Heart right ventricle (tissue), 16 donors: ENCODE data around the gene AIRE. TPM values are rescaled to one million over a fixed set of nuclear protein-coding genes. Genes with fewer than 3 reads are reported as not detected.
"Not testable (repeated sequence)": the region's sequence is repeated elsewhere in the genome, so short reads cannot be mapped to it uniquely, and the experiment has no call there.

Experiments used
- ATAC-seq, 8 donors: fragments of 200-7000 bp; cut with Tn5 transposase; one replicate each; pipeline ENCODE4 v1.9.1; 2020; ENCODE audit warnings: mild to moderate bottlenecking in 8 of 8, moderate library complexity in 8 of 8, moderate number of reproducible peaks in 1 of 8
- DNase-seq, 2 donors: peaks; one replicate each; pipeline ENCODE4 v3.0.0-alpha.2; 2020
- H3K27ac ChIP-seq, 10 donors: fragments of 200-600 bp; sonication (generic) in 2 of 10; one replicate each; pipeline versions ENCODE4 v1.5.0 to v1.8.0; 2020 to 2022; ENCODE audit warnings: mild to moderate bottlenecking in 3 of 10
- H3K27me3 ChIP-seq, 7 donors: fragments of 200-600 bp; one replicate each; pipeline ENCODE4 v1.8.0; 2021 to 2022; ENCODE audit warnings: mild to moderate bottlenecking in 2 of 7
- H3K36me3 ChIP-seq, 9 donors: fragments of 200-600 bp; sonication (generic) in 1 of 9; one replicate each; pipeline versions ENCODE4 v1.5.0 to v1.8.0; 2020 to 2022; ENCODE audit warnings: mild to moderate bottlenecking in 2 of 9
- H3K4me1 ChIP-seq, 9 donors: fragments of 200-600 bp; sonication (generic) in 1 of 9; one replicate each; pipeline versions ENCODE4 v1.5.0 to v1.8.0; 2020 to 2022; ENCODE audit warnings: mild to moderate bottlenecking in 4 of 9
- H3K4me3 ChIP-seq, 10 donors: fragments of 200-600 bp; sonication (generic) in 2 of 10; one replicate each; pipeline versions ENCODE4 v1.5.0 to v1.8.0; 2020 to 2022; ENCODE audit warnings: mild to moderate bottlenecking in 7 of 10, moderate library complexity in 2 of 10
- H3K9me3 ChIP-seq, 11 donors: fragments of 200-600 bp in 10 of 11; sonication (generic) in 2 of 11; one replicate each; pipeline versions ENCODE4 v1.5.0 to v1.8.0; 2013 to 2022; ENCODE audit warnings: mild to moderate bottlenecking in 2 of 11, control low read depth in 1 of 11, moderate library complexity in 1 of 11
- WGBS, 2 donors: extraction: QIAGEN DNeasy Blood & Tissue Kit; methylation state at CpG; one replicate each; pipeline ENCODE4 v1.1.7; 2013; ENCODE audit warnings: inconsistent platforms in 1 of 2; 5-methylcytosine and 5-hydroxymethylcytosine counted together
- intact Hi-C, 10 donors: fragments of 100-400 bp; cut with DNase I; formaldehyde crosslinking; loops; one replicate each; pipeline versions ENCODE4 v1.11.1 to v1.14.2; 2022
- polyA plus RNA-seq, 2 donors: library from polyadenylated mRNA; stranded (reverse); fragments of 200-250 nt; gene quantifications; one replicate each; pipeline ENCODE4 v1.2.3, GENCODE V29; 2013
- total RNA-seq, 10 donors: library from RNA; stranded (reverse); fragmentation: NEBNext Ultra II Directional in 3 of 10; extraction: Animal tissue kit (Norgen Biotek cat#: 25700) in 3 of 10; gene quantifications; one replicate each; pipeline versions ENCODE4 v1.2.1 to v1.2.4, GENCODE V29; 2021 to 2023
- TF ChIP-seq, protein P1 (sequence below), 9 donors: fragments of 200-600 bp; sonication (generic) in 2 of 9; IDR thresholded peaks; one replicate each; pipeline versions ENCODE4 v1.5.0 to v1.8.0; 2021 to 2022; ENCODE audit warnings: antibody characterized with exemption in 9 of 9, mild to moderate bottlenecking in 5 of 9, moderate library complexity in 1 of 9
- donor health status: Arrhythmogenic right ventricular cardiomyopathy.
- donor health status: ischemic (EF 13 %, LVEDD 7.1; RV severe dilation, severe dysfunction).
- donor health status: healthy with polysubstance abuse.
- donor health status: DM: no; HTN: yes; CAD: no.
- donor health status: DM: no; HTN: no; CAD: no.
- donor health status: ischemic (EF 25% LVEDD 6.9; RV normal size, moderate dysfunction).
- donor health status: ischemic (EF 25% LVEDD 5.7; RV mildly dilated, moderate dysfunction).
- donor health status: healthy.
- donor health status: DM: yes; HTN: yes; CAD: no.
- donor health status: Ischemic cardiomyopathy.
- donor health status: ischemic (EF 35%, LVEDD 5.7; RV mildly dilated, moderate dysfunction).
- donor health status: nonischemic (EF 11% LVEDD 7.7; RV severe dilation, severe dysfunction).
- donor health status: DM: yes; HTN: yes; CAD: no.
- donor health status: PGD.
- donor health status: ischemic (EF 29% LVEDD 5.4; RV normal size, mild dysfunction).
- donor health status: nonischemic (EF 23%, LVEDD 6.1; RV moderate dilation, normal function).

Gene AIRE
- total and polyA plus RNA-seq, 12 donors: 0.05 to 0.10 (median 0.06) TPM; not detected in 9

DNA sequence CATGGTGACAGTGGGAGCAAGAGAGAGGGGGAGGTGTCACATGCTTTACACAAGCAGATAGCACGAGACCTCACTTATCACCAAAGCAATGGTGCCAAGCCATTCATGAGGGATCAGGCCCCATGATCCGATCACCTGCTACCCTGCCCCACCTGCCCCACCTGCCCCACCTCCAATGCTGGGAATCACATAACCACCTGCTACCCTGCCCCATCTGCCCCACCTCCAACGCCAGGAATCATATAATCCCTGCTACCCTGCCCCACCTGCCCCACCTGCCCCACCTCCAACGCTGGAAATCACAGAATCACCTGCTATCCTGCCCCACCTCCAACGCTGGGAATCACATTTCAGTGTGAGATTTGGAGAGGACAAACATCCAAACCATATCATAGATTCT lies 10.6 kb upstream of the AIRE start:
- WGBS, 2 donors: 72 to 77% methylated on average over 5 of the region's 5 CpGs
- ATAC-seq: no peak

DNA sequence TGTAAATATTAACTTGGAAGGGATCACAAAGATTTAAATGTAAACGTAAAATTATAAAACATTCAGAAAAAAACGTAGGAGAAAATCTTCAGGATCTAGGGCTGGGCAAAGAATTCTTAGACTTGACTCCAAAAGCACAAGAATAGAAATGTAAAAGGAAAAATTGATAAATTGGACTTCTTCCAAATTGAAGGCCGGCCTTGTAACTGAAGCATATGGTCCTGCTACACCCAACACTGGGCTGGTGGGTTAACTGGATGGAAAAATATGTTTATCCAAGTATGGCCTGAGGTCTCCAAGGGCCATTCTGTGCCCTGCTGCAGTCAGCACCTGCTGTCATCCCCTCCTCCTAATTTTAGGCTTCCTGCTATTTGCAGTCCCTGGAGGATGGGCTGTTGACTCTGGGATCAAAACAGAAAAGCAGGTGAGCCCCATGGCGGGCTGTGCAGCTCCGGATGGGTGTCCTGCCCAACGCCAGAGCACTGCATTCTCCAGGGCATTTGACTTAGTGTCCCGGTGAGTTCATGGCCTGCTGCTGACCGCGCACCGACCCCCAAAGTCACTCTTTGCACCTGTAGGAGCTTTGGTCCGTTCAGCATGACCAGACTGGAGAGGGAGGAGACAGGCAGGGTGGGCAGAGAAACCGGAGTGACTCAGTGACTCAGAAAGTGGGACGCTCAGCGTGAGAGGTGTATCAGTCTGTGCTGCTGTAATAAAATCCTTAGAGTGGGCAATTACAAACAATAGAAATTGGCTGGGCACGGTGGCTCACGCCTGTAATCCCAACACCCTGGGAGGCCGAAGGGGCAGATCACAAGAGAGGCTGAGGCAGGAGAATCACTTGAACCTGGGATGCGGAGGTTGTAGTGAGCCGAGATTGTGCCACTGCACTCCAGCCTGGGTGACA lies 6.1 kb upstream of the AIRE start:
- DNase-seq: no peak
- ATAC-seq: no peak
- TF ChIP-seq, protein P1, sequence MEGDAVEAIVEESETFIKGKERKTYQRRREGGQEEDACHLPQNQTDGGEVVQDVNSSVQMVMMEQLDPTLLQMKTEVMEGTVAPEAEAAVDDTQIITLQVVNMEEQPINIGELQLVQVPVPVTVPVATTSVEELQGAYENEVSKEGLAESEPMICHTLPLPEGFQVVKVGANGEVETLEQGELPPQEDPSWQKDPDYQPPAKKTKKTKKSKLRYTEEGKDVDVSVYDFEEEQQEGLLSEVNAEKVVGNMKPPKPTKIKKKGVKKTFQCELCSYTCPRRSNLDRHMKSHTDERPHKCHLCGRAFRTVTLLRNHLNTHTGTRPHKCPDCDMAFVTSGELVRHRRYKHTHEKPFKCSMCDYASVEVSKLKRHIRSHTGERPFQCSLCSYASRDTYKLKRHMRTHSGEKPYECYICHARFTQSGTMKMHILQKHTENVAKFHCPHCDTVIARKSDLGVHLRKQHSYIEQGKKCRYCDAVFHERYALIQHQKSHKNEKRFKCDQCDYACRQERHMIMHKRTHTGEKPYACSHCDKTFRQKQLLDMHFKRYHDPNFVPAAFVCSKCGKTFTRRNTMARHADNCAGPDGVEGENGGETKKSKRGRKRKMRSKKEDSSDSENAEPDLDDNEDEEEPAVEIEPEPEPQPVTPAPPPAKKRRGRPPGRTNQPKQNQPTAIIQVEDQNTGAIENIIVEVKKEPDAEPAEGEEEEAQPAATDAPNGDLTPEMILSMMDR (IDR thresholded peaks at IDR 0.05): no peak
- intact Hi-C loops: no loop called here
- no peaks in the 10 kb centered on the region for H3K4me1 ChIP-seq
- peaks cover 0 to 10% (median 0%) of the 10 kb centered on the region in 11 donors for H3K9me3 ChIP-seq
- H3K27ac ChIP-seq: no peak overlapping the region
- no peaks in the 10 kb centered on the region for H3K36me3 ChIP-seq
- no peak overlapping the region for H3K4me3 ChIP-seq
- H3K27me3 ChIP-seq: peaks cover 0 to 2% (median 0%) of the 10 kb centered on the region in 7 donors
- 87 to 93% methylated on average over 19 of the region's 19 CpGs for WGBS, 2 donors

More for the DNA sequence above, 10.6 kb upstream of the AIRE start:
- intact Hi-C loops: no loop called here
- Histone ChIP-seq H3K27ac (no peak overlapping the region), H3K36me3 (no peaks in the 10 kb centered on the region), H3K9me3 (peaks cover 0 to 10% (median 0%) of the 10 kb centered on the region in 11 donors), H3K27me3 (no peaks in the 10 kb centered on the region), H3K4me1 (no peaks in the 10 kb centered on the region), H3K4me3 (no peak overlapping the region)
- TF ChIP-seq, protein P1 (IDR thresholded peaks at IDR 0.05): no peak
- no peak for DNase-seq

GRCh38 chr21:44281801-44282200 lies 3.9 kb upstream of the AIRE start:
- Histone ChIP-seq H3K4me1 (peaks cover 0 to 9% (median 0%) of the 10 kb centered on the region in 9 donors), H3K27me3 (peaks cover 0 to 23% (median 17%) of the 10 kb centered on the region in 7 donors), H3K36me3 (no peaks in the 10 kb centered on the region), H3K9me3 (no peaks in the 10 kb centered on the region), H3K27ac (no peak overlapping the region), H3K4me3 (no peak overlapping the region)
- peak in 1 of 8 donors; percentile 7 for ATAC-seq
- TF ChIP-seq, protein P1 (IDR thresholded peaks at IDR 0.05): no peak
- WGBS, 2 donors: 92 to 95% methylated on average over 9 of the region's 9 CpGs
- DNase-seq: no peak
- intact Hi-C loops: no loop called here

DNA sequence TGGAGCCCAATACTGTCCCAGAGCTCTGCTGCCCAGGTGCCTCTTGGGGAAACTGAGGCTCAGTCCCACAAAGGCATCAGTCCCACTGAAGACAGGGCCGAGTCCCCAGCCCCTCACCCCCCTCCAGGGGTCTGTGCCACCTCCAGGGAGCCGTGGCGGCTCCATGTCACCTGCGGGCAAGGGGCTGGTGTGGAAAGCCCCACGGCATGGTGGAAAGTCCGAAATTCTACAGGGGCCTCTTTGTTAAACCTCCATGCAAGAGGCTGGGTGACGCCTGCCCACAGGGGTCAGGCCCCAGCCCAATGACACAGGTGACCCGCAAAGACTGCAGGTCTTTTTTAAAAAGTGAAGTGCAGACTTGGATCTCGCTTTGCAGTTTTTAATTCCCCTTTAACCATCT lies 3.3 kb upstream of the AIRE start:
- H3K4me1 ChIP-seq: peaks cover 0 to 9% (median 0%) of the 10 kb centered on the region in 9 donors
- DNase-seq (no peak), ATAC-seq (no peak)
- TF ChIP-seq, protein P1 (IDR thresholded peaks at IDR 0.05): no peak
- H3K27me3 ChIP-seq: peaks cover 0 to 29% (median 21%) of the 10 kb centered on the region in 7 donors
- no peak overlapping the region for H3K4me3 ChIP-seq
- 92 to 95% methylated on average over 9 of the region's 9 CpGs for WGBS, 2 donors
- no peaks in the 10 kb centered on the region for H3K36me3 ChIP-seq
- intact Hi-C loops: no loop called here
- no peaks in the 10 kb centered on the region for H3K9me3 ChIP-seq
- no peak overlapping the region for H3K27ac ChIP-seq

DNA sequence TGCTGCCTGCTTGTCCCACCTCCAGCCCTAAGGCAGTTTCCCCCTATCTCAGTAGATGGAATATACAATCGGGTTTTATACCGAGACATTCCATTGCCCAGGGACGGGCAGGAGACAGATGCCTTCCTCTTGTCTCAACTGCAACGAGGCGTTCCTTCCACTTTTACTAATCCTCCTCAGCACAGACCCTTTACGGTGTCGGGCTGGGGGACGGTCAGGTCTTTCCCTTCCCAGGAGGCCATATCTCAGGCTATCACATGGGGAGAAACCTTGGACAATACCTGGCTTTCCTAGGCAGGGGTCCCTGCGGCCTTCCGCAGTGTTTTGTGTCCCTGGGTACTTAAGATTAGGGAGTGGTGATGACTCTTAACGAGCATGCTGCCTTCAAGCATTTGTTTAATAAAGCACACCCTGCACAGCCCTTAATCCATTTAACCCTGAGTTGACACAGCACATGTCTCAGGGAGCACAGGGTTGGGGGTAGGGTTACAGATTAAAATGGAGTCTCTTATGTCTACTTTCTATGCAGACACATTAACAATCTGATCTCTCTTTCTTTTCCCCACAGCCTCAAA lies 2.4 kb upstream of the AIRE start:
- intact Hi-C loops, H3K27ac ChIP-seq, DNase-seq, H3K36me3 ChIP-seq, H3K4me3 ChIP-seq, H3K4me1 ChIP-seq, ATAC-seq, H3K9me3 ChIP-seq: not testable (repeated sequence)
- peaks cover 0 to 30% (median 21%) of the 10 kb centered on the region in 7 donors for H3K27me3 ChIP-seq
- WGBS, 2 donors: 76 to 81% methylated on average over 11 of the region's 11 CpGs
